HEK293 (cell line): ENCODE results near the gene ORMDL2.
A peak's percentile ranks its signal among the peaks of the same experiment; 100 is the strongest.

Source experiments
- CTCF ChIA-PET: fragments of 350-600 bp; formaldehyde crosslinking; extraction: SDS; loops from one replicate; lab custom pipeline; 2021; ENCODE audit warnings: antibody characterized with exemption; lab: Yijun Ruan, JAX
- POLR2A ChIA-PET: fragments of 300-600 bp; formaldehyde crosslinking; extraction: SDS; loops from one replicate; lab custom pipeline; 2020; ENCODE audit warnings: antibody characterized with exemption, inconsistent platforms; lab: Yijun Ruan, JAX
- H3K27ac ChIP-seq: fragments of 200-500 bp; sonication (Bioruptor generic); 2 replicates; pipeline ENCODE4 v1.5.1; 2014; ENCODE audit warnings: low read depth, low read length, control low read depth, inconsistent platforms; ENCODE audit errors: extremely low read depth
- H3K36me3 ChIP-seq, 2 experiments: fragments of 200-500 bp in 1 of 2; sonication (Bioruptor generic) in 1 of 2; 1 replicate in 1 of 2; 2 replicates in 1 of 2; pipeline ENCODE4 v1.5.1; 2014 to 2017; ENCODE audit warnings: inconsistent platforms in 2 of 2, low read length in 2 of 2; ENCODE audit not compliant: control insufficient read depth in 2 of 2, insufficient read depth in 1 of 2
- H3K4me1 ChIP-seq: fragments of 200-500 bp; sonication (Bioruptor generic); 2 replicates; pipeline ENCODE4 v1.5.1; 2014; ENCODE audit warnings: mild to moderate bottlenecking, low read length, inconsistent platforms; ENCODE audit not compliant: control insufficient read depth, insufficient read depth
- H3K4me3 ChIP-seq: 2 replicates; pipeline ENCODE4 v1.5.1; 2011; ENCODE audit warnings: low read depth, mild to moderate bottlenecking, control low read depth, low read length, moderate library complexity
- H3K9me3 ChIP-seq: fragments of 200-500 bp; sonication (Bioruptor generic); 2 replicates; pipeline ENCODE4 v1.5.1; 2014; ENCODE audit warnings: low read depth, low read length, inconsistent platforms; ENCODE audit not compliant: control insufficient read depth, insufficient read depth
- ATF2 ChIP-seq: fragments of 450-650 bp; formaldehyde crosslinking; IDR thresholded peaks from 2 replicates; pipeline ENCODE4 v1.5.1; 2016; ENCODE audit warnings: missing biosample characterization, missing genetic modification characterization, low read depth
- KLF1 ChIP-seq: fragments of 450-650 bp; formaldehyde crosslinking; IDR thresholded peaks from 2 replicates; pipeline ENCODE4 v1.5.1; 2016; ENCODE audit warnings: missing biosample characterization, missing genetic modification characterization
- PRDM1 ChIP-seq: fragments of 450-650 bp; formaldehyde crosslinking; IDR thresholded peaks from 2 replicates; pipeline ENCODE4; 2016; ENCODE audit warnings: missing biosample characterization, missing genetic modification characterization
- SCRT1 ChIP-seq: fragments of 450-650 bp; formaldehyde crosslinking; IDR thresholded peaks from 2 replicates; pipeline ENCODE4 v1.5.1; 2016; ENCODE audit warnings: missing biosample characterization, missing genetic modification characterization, borderline replicate concordance
- SP7 ChIP-seq: fragments of 450-650 bp; formaldehyde crosslinking; IDR thresholded peaks from 2 replicates; pipeline ENCODE4 v1.5.1; 2016; ENCODE audit warnings: missing biosample characterization, missing genetic modification characterization
- ZBTB17 ChIP-seq: fragments of 450-650 bp; formaldehyde crosslinking; IDR thresholded peaks from 2 replicates; pipeline ENCODE4 v1.5.1; 2016; ENCODE audit warnings: missing biosample characterization, missing genetic modification characterization
- ZNF10 ChIP-seq: fragments of 450-650 bp; formaldehyde crosslinking; IDR thresholded peaks from 2 replicates; pipeline ENCODE4 v1.5.1; 2017; ENCODE audit warnings: missing biosample characterization, missing genetic modification characterization
- ZNF184 ChIP-seq: fragments of 450-650 bp; IDR thresholded peaks from 2 replicates; pipeline ENCODE4 v1.5.1; 2018; ENCODE audit warnings: missing biosample characterization, mild to moderate bottlenecking, missing genetic modification characterization
- ZNF214 ChIP-seq: fragments of 450-650 bp; formaldehyde crosslinking; IDR thresholded peaks from 2 replicates; pipeline ENCODE4 v1.5.1; 2017; ENCODE audit warnings: missing biosample characterization, mild to moderate bottlenecking, missing genetic modification characterization, borderline replicate concordance
- ZNF514 ChIP-seq: fragments of 450-650 bp; formaldehyde crosslinking; IDR thresholded peaks from 2 replicates; pipeline ENCODE4 v1.5.1; 2016; ENCODE audit warnings: missing biosample characterization, missing genetic modification characterization
- ZNF518A ChIP-seq: fragments of 450-650 bp; formaldehyde crosslinking; conservative IDR thresholded peaks from 2 replicates; pipeline ENCODE4 v1.5.1; 2016; ENCODE audit warnings: low read depth, missing biosample characterization, missing genetic modification characterization
- ZNF548 ChIP-seq: fragments of 450-650 bp; formaldehyde crosslinking; IDR thresholded peaks from 2 replicates; pipeline ENCODE4 v1.5.1; 2016; ENCODE audit warnings: missing biosample characterization, missing genetic modification characterization
- ZNF596 ChIP-seq: fragments of 450-650 bp; IDR thresholded peaks from 2 replicates; pipeline ENCODE4 v1.5.0; 2018; ENCODE audit warnings: missing biosample characterization, mild to moderate bottlenecking, missing genetic modification characterization, moderate library complexity
- ZNF707 ChIP-seq: fragments of 450-650 bp; formaldehyde crosslinking; IDR thresholded peaks from 2 replicates; pipeline ENCODE4 v1.5.1; 2016; ENCODE audit warnings: missing biosample characterization, missing genetic modification characterization
- ZNF792 ChIP-seq: fragments of 450-650 bp; formaldehyde crosslinking; IDR thresholded peaks from 2 replicates; pipeline ENCODE4 v1.5.1; 2016; ENCODE audit warnings: missing biosample characterization, missing genetic modification characterization
- ZNF843 ChIP-seq: fragments of 450-650 bp; formaldehyde crosslinking; IDR thresholded peaks from 2 replicates; pipeline ENCODE4 v1.5.1; 2016; ENCODE audit warnings: missing biosample characterization, missing genetic modification characterization
- TF ChIP-seq, protein P1 (sequence below): fragments of 450-650 bp; formaldehyde crosslinking; IDR thresholded peaks from 2 replicates; pipeline ENCODE4 v1.5.1; 2017; ENCODE audit warnings: missing biosample characterization, missing genetic modification characterization

ORMDL2 gene

GRCh38 chr12:55812088-55812487 is 5.8 kb upstream of the ORMDL2 start:
- H3K4me3 ChIP-seq: no peak overlapping the region
- TF ChIP-seq, protein P1, sequence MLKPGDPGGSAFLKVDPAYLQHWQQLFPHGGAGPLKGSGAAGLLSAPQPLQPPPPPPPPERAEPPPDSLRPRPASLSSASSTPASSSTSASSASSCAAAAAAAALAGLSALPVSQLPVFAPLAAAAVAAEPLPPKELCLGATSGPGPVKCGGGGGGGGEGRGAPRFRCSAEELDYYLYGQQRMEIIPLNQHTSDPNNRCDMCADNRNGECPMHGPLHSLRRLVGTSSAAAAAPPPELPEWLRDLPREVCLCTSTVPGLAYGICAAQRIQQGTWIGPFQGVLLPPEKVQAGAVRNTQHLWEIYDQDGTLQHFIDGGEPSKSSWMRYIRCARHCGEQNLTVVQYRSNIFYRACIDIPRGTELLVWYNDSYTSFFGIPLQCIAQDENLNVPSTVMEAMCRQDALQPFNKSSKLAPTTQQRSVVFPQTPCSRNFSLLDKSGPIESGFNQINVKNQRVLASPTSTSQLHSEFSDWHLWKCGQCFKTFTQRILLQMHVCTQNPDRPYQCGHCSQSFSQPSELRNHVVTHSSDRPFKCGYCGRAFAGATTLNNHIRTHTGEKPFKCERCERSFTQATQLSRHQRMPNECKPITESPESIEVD (tag by site-specific recombination): peak; percentile 55; the same call in 1 of the 2 replicates
- TF ChIP-seq ZNF707 (no peak), ZNF184 (tag by site-specific recombination) (no peak), PRDM1 (tag by site-specific recombination) (peak; percentile 53; the same call in 1 of the 2 replicates), ZNF10 (tag by site-specific recombination) (peak; percentile 58; the same call in 1 of the 2 replicates)
- TF ChIP-seq, all 188 proteins: peak for 3
- Histone ChIP-seq H3K4me1 (no peaks in the 10 kb centered on the region), H3K9me3 (no peaks in the 10 kb centered on the region), H3K36me3 (peaks cover 54 to 58% of the 10 kb centered on the region in 2 experiments), H3K27ac (no peak overlapping the region)
- ChIA-PET CTCF (interaction anchor here (0.7 to 1.7 kb wide), 3 partner anchors 16 to 153 kb away, joined by 3 to 7 read pairs (median 3); no protein-coding TSS in a partner anchor), POLR2A (interaction anchor here (0.9 kb wide), 1 partner anchor 12 kb away, joined by 3 read pairs; no protein-coding TSS in a partner anchor)

DNA sequence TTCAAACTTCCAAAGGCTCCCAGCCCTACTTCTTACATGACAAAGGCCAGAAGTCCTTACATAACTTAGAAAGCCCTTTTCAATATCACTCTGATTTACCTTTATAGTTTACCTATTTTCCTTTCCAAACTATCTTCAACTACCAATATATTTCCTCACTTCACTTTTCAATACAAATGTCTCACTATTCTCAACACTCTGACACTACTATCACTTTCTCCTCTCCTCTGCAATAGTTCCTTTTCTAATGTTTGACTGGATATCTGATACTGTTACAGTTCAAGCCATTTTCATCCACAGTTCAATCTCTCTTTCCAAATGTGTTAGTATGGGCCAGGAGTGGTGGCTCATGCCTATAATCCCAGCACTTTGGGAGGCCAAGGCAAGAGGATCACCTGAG is 3.6 kb upstream of the ORMDL2 start:
- ChIA-PET POLR2A (no interaction called here), CTCF (interaction anchor here (0.7 to 1.5 kb wide), 3 partner anchors 16 to 76 kb away, joined by 4 read pairs; no protein-coding TSS in a partner anchor)
- TF ChIP-seq PRDM1 (tag by site-specific recombination) (peak; percentile 89), ZBTB17 (no peak), ZNF548 (tag by site-specific recombination) (no peak)
- Histone ChIP-seq H3K4me1 (peaks cover 6% of the 10 kb centered on the region; the same call in 1 of the 2 replicates), H3K9me3 (no peaks in the 10 kb centered on the region), H3K27ac (no peak overlapping the region), H3K4me3 (no peak overlapping the region), H3K36me3 (peaks cover 36 to 48% of the 10 kb centered on the region in 2 experiments; a peak in 2 of 3 replicates)

- peaks cover 6% of the 10 kb centered on the region; the same call in 1 of the 2 replicates for H3K4me1 ChIP-seq
- no peak overlapping the region for H3K4me3 ChIP-seq
- TF ChIP-seq ZNF707 (no peak), KLF1 (peak; percentile 51), ZNF518A (tag by site-specific recombination) (no peak)
- no peak overlapping the region for H3K27ac ChIP-seq
- H3K36me3 ChIP-seq: peaks cover 36 to 53% of the 10 kb centered on the region in 2 experiments; a peak in 2 of 3 replicates
- no peaks in the 10 kb centered on the region for H3K9me3 ChIP-seq
- ChIA-PET CTCF (interaction anchor here (0.6 to 7.0 kb wide), 4 partner anchors 17 to 111 kb away, joined by 4 to 67 read pairs (median 6); no protein-coding TSS in a partner anchor), POLR2A (interaction anchor here (6.8 kb wide), 1 partner anchor 15 kb away, joined by 170 read pairs; the partner anchor contains the start of gene DNAJC14)
Observed at GRCh38 chr12:55815473-55815872, 2.4 kb upstream of the ORMDL2 start.

DNA sequence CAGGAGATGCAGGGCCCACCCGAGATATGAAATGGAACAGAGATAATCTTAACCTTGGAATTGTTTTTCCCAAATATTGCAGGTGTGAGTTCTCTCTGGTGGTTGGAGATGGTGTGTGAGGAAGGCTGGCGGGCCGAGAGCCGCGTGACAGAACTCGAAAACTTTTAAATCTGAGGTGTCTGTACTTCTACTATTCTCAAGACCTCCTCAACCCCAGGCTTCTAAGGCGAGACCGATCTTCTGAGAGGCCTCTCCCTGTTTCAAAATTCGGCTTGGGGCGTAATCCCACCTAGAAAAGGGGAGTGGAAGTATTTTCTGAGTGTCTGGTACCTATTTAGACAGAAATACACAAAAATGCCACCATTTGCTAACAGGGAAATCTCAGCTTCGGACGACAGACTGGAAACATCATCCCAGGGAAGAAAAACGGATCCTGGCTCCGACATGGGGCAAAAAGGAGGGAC is 928 bp upstream of the ORMDL2 start:
- CTCF ChIA-PET: interaction anchor here (0.5 to 7.0 kb wide), 4 partner anchors 30 to 109 kb away, joined by 4 to 67 read pairs (median 8); no protein-coding TSS in a partner anchor
- peak overlapping the region; percentile 72 for H3K27ac ChIP-seq
- H3K4me3 ChIP-seq: peak overlapping the region; percentile 71
- H3K9me3 ChIP-seq: no peaks in the 10 kb centered on the region
- peaks cover 6% of the 10 kb centered on the region; the same call in 1 of the 2 replicates for H3K4me1 ChIP-seq
- peaks cover 50 to 57% of the 10 kb centered on the region in 2 experiments for H3K36me3 ChIP-seq
- TF ChIP-seq ATF2 (tag by site-specific recombination) (no peak; the same call in 1 of the 2 replicates), ZNF596 (tag by site-specific recombination) (no peak), SP7 (tag by site-specific recombination) (no peak), ZNF792 (tag by site-specific recombination) (no peak), ZNF214 (no peak), ZNF843 (tag by site-specific recombination) (no peak), ZNF514 (tag by site-specific recombination) (no peak), SCRT1 (tag by site-specific recombination) (no peak)
- TF ChIP-seq, all 188 proteins: peak for 0
- POLR2A ChIA-PET: interaction anchor here (0.7 to 6.8 kb wide), 17 partner anchors 9 to 311 kb away, joined by 3 to 170 read pairs (median 7); partner anchors contain the start of genes BLOC1S1, DNAJC14, ESYT1 and PA2G4
